Lung microvascular endothelial cell (primary cell): ENCODE data around the gene KCNN3. TPM values are rescaled to one million over a fixed set of nuclear protein-coding genes. Genes with fewer than 3 reads are reported as not detected.
"Not testable (repeated sequence)": the region's sequence is repeated elsewhere in the genome, so short reads cannot be mapped to it uniquely, and the experiment has no call there.

Source experiments
- DNase-seq, 2 donors: peaks; one replicate each; pipeline versions ENCODE4 v3.0.0 to v3.0.0-alpha.2; 2010; ENCODE audit warnings: low read depth in 2 of 2
- total RNA-seq: library from RNA; depleted of rRNA; stranded (reverse); fragments of >200 nt; gene quantifications from 2 replicates; pipeline ENCODE4 v1.2.1, GENCODE V29; 2014

Gene KCNN3
- 0.87 and 0.99 TPM in 2 replicates for total RNA-seq

GRCh38 chr1:154870115-154870571 lies at the start of gene KCNN3:
Gene KCNN3, minus strand, starts transcription at chr1:154870281. Its CDS starts 317 bp downstream, at chr1:154869964.
- peak; percentile 93 to 94 for DNase-seq

- no peak for DNase-seq
These were observed 43.2 kb upstream of the KCNN3 start for GRCh38 chr1:154913273-154913672.

- DNase-seq = no peak
These were observed 42.7 kb upstream of the KCNN3 start for GRCh38 chr1:154912755-154913154.

DNA sequence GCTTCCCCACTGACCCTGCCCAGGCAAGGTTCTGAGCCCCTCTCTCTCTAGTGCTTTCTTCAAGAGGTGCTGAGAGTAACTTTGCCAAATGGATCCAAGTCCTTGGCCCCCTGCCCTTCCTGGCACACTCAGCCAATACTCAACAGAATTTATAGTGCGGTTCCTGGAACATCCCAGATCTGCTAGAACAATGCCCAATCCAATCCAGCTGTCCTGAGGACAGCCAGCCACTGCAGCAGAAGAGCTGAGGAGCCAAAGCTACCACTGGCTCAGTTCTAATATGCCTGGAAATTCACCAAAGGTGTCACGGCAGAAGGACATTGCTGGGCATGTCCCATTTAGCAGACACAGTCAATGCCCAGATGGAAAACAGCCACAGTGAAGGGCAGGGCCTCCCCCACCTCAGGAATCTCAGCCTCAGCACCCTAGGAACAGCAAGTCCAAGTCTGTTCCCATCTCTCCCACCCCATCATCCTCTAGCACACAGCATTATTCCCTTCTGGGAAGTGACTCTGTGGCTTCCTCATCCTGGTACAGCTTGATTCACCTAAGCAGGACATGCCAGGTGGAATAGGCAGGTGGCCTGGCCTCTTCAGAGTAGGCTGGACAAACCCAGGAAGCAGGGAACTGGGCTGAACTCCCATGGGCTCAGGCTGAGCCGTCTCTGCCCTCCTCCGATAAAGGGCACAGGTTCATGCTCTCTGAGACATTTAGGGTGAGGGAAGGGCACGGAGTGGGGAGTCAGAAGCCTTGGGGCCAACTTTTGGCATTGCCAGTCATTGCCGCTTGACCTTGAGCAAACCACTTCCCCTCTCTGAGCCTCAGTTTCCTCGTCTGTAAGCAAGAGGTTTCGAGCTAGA lies 41.8 kb upstream of the KCNN3 start:
- DNase-seq = no peak

GRCh38 chr1:154910851-154911250 lies 40.8 kb upstream of the KCNN3 start:
- DNase-seq = no peak

- DNase-seq = no peak
These were observed 38.9 kb upstream of the KCNN3 start for GRCh38 chr1:154908937-154909336.

DNA sequence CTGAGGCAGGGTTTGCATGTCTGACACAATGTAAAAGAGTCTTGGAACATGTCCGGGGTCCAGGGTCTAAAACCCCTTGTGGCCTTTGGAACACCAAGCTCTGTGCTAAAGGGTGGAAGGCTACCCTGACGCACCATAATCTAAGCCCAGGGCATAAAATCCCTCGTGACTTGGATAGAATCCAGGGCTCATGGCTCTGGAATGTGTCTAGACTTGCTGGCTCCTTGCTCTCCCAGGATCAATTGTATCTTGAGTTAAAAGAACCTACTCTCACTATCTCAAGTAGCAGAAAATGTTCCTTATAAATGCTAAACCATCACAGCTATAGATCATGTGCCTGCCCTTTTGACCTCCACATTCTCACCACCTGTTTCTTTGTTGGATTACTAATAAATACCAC lies 38.0 kb upstream of the KCNN3 start:
- not testable (repeated sequence) for DNase-seq

- peak in 1 of 2 donors; percentile 35 for DNase-seq
These were observed 36.6 kb upstream of the KCNN3 start for GRCh38 chr1:154906621-154907081.

DNA sequence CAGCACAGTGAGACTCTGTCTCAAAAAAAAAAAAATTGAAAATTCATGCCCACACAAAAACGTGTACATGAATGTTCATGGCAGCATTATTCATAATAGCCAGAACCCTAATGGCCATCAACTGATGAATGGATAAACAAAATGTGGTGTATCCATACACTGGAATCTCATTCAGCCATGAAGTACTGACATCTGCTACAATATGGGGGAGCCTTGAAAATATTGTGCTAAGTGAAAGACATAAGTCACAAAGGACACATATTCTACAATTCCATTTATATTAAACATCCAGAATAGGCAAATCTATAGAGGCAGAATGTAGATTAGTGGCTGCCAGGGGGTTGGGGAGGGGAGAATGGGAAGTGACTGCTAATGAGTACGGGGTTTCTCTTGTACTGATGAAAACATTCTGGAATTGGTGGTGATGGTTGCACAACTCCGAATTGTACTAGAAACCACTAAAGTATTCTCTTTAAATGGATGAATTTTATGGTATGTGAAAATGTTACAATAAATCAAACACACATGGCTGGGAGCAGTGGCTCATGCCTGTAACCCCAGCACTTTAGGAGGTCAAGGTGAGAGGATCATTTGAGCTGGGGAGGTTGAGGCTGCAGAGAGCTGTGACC lies 33.0 kb upstream of the KCNN3 start:
- DNase-seq = no peak

- no peak for DNase-seq
These were observed 31.5 kb upstream of the KCNN3 start for GRCh38 chr1:154901591-154901990.

- DNase-seq = no peak
These were observed 29.0 kb upstream of the KCNN3 start for GRCh38 chr1:154899041-154899440.

DNA sequence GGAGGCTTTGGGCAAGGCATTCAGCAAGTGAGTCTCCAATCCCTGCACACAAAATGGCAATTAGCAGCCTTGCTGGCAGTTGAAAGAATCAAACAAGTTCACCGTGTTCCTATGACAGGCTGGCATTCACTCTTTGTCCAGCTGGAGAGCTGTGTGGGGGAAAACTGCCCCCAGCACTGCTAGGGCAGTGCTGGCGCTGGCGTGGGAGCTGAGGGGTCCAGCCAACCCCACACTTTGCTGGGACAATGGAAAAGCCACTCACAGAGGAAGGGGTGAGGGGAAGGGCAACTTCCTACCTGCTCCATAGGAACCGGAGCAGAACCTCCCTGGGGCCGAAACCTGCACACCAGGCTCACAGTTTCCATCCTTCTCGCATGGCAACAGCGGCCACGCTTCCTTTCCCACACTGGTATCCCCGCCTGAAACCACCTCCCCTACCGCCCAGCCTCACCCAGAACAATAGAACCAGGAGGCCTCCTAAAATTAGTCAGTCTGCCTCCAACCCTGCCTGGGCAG lies 26.7 kb upstream of the KCNN3 start:
- DNase-seq = peak in 1 of 2 donors; percentile 96

DNA sequence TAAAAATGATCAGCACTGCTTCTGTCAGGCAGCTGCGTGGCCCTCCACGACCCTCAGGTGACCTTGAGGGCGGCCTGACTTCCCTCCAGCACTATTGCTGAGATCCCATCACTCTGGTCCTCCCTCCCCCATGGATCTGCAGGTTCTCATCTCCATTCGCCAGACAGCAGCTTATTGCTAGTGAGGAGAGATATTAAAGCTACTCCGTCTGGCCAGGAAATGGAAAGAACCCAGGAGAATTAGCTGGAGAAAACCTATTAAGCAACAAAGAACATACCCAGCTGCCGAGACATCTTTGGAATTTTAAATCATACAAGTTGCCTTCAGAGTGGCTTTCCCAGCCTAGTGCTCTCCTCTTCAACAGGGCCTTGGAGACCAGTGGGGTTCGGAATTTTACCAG lies 25.7 kb upstream of the KCNN3 start:
- DNase-seq = no peak

- peak in 1 of 2 donors; percentile 41 for DNase-seq
These were observed 21.4 kb upstream of the KCNN3 start for GRCh38 chr1:154891452-154891851.

- DNase-seq = no peak
These were observed 18.7 kb upstream of the KCNN3 start for GRCh38 chr1:154888757-154889156.

DNA sequence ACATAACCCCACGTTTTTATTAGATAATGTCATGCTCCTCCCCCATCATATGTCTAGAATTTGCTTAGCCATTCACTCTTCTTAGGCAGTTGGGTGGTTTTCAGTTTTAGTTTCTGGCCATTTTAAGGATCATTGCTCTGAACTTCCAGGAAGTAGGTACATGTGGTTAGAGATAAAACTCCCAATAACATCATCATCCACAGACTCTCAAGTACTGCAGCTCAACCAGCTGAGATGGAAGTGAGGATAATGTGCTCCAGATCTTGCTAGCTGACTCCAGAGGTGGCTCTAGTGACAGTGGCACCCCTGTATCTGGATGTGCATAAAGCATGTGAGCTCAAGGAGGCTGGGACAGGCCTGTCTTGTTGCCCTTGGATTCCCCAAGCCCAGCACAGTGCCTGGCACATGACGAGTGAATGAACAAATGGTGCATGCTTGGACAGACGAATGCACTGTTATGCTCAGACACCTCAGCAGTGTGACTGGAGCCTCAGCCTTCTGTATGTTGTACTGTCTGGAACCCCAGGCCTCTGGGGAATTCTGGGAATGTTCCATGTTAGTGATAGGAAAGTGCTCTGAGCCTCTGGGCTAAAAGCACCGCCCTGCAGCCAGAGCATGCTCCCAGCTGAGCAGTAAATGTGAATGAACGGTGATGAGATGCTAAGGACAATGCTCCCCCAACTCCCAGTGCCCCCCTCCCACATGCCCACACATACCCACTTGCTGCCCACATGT lies 16.4 kb upstream of the KCNN3 start:
- DNase-seq = no peak

GRCh38 chr1:154884869-154885701 lies 15.0 kb upstream of the KCNN3 start:
- peak; percentile 87 to 89 for DNase-seq

- peak; percentile 51 to 53 for DNase-seq
These were observed 14.1 kb upstream of the KCNN3 start for GRCh38 chr1:154883919-154884868.

- DNase-seq = no peak
These were observed 11.9 kb upstream of the KCNN3 start for GRCh38 chr1:154881820-154882535.
